GM18873 (cell line): Measurements from ENCODE around the gene MPND.

ENCODE experiments used
- ATAC-seq: cut with Tn5 transposase; IDR thresholded peaks from one replicate; pipeline ENCODE4 v1.9.1; 2021; ENCODE audit warnings: mild to moderate bottlenecking, moderate library complexity, moderate number of reproducible peaks; ENCODE audit not compliant: unreplicated experiment, low FRiP score

MPND gene

GRCh38 chr19:4375164-4376027, 32.0 kb downstream of the MPND start:
- ATAC-seq: no peak

DNA sequence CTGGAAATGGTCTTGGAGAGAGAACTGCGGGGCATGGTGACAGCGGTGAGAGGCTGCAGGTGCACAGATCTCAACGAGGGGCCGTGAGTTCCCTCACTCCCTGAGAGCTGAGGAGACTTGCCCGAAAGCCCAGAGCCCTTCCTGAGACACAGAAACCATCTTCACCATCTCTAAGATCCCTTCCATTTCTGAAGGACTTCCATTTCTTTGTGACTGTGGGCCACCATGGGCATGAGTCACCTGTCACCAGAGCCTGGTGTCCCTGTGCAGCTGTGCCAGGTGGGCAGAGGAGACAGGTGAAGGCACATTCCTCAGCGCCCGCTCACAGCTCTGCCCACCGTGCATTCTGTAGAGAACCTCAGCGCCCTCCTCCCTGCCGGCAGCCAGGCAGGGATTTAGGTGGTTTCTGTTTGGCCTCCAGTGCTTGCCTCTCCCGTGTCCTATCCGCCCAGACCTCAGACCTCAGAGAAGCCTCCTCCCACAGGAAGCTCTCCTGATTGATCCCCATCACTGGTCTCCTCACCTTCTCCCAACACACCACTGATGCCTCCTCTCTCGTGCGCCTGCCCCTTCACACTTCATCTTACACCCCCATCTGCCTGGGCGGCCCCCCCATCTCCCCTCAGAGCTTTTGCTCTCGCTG, 32.8 kb downstream of the MPND start:
- ATAC-seq: no peak

GRCh38 chr19:4376671-4376990, 33.3 kb downstream of the MPND start:
- no peak for ATAC-seq

DNA sequence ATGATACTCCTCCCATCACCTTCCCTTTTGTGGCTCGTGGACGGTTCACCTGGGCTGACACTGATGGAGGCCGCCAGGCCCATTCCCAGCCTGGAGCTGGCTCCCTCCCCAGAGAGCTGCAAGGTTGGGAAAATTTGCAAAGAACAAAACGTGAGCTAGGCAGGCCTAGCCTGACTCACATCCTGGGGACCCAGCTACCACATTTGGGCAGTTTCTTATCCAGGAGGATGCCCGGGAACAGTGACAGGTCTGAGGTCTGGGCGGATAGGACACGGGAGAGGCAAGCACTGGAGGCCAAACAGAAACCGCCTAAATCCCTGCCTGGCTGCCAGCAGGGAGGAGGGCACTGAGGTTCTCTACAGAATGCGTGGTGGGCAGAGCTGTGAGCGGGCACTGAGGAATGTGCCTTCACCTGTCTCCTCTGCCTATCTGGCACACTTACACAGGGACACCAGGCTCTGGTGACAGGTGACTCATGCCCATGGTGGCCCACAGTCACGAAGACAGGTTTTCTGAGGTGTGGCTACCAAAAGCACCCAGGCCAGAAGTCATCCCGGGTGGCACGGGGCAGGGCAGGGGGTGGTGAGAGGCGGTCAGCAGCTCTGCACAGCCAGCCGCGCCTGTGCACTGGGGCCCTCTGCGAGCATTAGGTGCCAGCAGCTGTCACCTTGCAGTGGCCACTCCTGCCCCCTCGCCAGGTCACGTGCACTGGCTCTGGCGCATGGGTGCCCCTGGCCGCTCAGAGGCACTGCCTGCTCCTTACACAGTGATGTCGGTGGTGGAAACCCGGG, 33.8 kb downstream of the MPND start:
- no peak for ATAC-seq

- ATAC-seq: no peak
These were observed 35.5 kb downstream of the MPND start for GRCh38 chr19:4378886-4379285.

- no peak for ATAC-seq
These were observed 36.3 kb downstream of the MPND start for GRCh38 chr19:4379383-4380253.

DNA sequence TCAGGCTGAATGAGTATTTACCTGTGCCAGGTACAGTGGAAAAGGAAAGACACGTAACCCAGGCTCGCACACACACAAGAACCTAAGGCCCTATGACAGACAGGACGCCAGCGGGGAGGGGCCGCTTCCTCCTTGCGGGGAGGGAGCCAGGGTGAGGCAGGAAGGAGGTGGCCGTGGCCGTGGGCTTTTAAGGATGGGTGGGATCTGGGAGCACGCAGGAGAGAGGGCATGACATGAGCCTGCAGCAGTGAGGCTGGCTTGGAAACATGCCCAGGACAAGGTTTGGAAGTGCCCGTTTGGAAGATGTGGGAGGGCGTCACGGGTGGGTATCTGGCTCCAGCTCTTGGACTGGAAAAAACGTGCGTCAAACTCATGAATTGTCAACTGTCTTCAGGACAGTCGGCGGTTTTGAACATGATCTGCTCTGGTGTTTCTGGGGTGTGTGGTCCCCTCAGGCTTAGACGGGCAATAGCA, 36.9 kb downstream of the MPND start:
- ATAC-seq: no peak

GRCh38 chr19:4385291-4386040, 42.1 kb downstream of the MPND start:
- no peak for ATAC-seq

GRCh38 chr19:4386041-4386782, 42.9 kb downstream of the MPND start:
- ATAC-seq: no peak

DNA sequence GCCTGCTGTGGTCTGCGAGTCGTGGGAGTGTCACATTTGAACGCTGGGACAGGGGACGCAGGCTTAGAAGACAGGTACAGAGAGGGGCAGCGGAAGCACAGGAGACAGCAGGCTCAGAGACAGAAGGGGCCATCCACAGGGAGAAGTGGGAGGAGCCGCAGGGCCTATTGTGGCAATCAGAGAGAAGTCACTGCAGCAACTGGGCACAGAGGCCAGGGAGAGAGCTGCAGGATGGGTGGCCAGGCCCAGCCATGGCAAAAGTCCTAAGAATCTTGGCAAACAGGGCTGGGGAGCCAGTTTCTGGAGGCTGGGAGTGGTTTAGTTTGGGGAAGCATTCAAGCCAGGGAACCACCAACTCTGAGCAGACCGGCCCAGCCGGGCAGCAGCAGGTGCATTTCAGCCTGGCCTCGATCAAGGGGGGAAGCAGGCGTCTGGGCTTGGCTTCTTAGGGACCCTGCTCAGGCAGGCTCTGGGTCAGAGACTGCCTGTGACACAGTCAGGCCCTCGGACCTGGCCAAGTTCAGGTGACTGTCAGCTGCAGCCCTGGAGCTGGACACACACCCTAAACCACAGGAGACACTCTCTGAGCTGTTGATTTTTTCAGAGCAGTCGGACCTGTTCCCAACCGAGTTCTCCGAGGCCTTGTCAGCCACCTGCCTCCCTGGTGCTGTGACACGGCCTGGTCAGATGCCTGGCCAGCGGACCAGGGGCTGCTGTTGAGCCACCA, 45.1 kb downstream of the MPND start:
- no peak for ATAC-seq

- no peak for ATAC-seq
These were observed 45.7 kb downstream of the MPND start for GRCh38 chr19:4389064-4389375.

- ATAC-seq: no peak
These were observed 46.2 kb downstream of the MPND start for GRCh38 chr19:4389511-4390016.

DNA sequence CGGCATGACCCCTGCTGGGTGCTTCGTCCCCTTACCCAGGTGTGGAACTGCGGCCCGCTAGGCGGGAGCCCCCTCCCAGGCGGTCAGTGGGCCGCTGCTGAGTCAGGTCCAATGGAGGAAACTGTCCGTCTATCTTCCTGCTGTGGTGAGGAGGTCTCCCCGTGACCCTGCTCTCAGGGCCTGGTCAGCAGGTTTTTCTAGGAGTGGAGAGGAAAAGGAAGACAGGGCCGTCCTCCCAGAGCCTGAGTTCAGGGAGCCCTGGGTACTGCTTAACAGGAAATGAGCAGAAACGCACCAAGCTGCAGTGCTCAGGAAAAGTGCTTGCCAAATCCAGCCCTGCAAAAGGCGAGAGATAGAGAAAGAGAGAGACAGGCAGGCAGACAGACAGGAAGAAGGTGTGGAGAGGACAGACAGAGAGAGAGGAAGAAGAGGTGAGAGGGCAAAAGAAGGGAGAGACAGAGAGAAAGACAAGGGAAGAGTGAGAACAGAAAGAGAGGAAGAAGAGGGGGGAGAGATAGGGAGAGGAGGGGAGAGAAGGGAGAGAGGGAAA, 46.7 kb downstream of the MPND start:
- no peak for ATAC-seq

- no peak for ATAC-seq
These were observed 47.4 kb downstream of the MPND start for GRCh38 chr19:4390567-4391305.

- ATAC-seq: no peak
These were observed 47.9 kb downstream of the MPND start for GRCh38 chr19:4391306-4391693.

DNA sequence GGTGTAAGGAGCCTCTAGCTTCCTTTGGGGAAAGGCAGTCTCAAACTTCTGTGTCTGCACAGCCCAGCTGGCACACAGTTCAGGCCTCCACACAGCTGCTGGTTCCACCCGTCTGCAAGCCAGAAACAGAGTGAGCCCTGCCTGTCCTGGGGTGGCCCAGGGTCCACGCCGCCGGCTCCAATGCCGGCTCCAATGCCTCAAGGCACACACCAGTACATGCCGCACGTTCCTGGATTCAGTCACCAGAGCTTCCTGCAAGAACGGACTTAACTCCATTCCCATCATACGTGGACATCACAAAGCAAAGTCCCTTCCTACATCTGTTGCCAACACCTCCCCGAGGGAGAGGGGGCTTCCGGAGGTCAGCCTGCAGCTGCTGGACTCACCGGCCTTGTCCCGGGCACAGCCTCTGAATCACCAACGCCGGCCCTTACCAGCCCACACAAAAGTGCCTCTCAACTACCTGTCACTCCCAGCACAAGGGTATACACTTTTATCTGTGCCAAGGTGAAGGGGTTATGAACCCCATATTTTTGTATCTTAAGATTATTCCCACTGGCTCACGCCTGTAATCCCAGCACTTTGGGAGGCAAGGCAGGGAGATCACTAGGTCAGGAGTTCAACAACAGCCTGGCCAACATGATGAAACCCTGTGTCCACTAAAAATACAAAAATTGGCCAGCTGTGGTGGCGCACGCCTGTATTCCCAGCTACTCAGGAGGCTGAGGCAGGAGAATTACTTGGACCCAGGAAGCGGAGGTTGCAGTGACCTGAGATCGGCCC, 48.5 kb downstream of the MPND start:
- no peak for ATAC-seq
